GM04504 (cell line): ENCODE measurements around the gene NBL1.
A peak's percentile ranks its signal among the peaks of the same experiment; 100 is the strongest.

ENCODE experiments used
- DNase-seq: peaks from one replicate; pipeline ENCODE4 v3.0.0-alpha.2; 2012; ENCODE audit warnings: low read depth

The NBL1 gene

GRCh38 chr1:19670787-19671186, 26.7 kb downstream of the NBL1 start:
- no peak for DNase-seq

GRCh38 chr1:19672237-19672636, 28.1 kb downstream of the NBL1 start:
- no peak for DNase-seq

DNA sequence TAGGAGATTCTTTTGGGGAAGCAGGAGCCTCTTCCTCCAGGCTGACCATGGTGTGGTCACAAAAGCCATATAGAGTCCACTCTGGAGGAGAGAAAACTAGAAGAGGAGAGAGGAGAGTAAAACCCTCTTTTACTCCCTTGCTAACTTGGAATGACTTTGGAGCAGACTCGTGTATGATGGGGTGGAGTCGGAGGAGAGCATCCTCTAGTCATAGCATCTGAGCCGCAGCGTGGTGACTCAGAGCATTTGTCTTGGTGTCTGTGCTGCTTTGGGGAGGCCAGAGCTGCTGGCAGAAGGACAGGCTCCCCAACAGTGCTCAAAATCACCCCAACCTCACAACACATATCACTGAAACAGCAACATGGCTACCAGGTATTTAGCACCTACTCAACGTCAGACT, 31.7 kb downstream of the NBL1 start:
- DNase-seq, result no peak

- DNase-seq, result peak; percentile 87
Measured at GRCh38 chr1:19676438-19676922, 32.4 kb downstream of the NBL1 start.

GRCh38 chr1:19678493-19678892, 34.4 kb downstream of the NBL1 start:
- no peak for DNase-seq

- DNase-seq, result no peak
Measured at GRCh38 chr1:19678931-19679453, 34.9 kb downstream of the NBL1 start.

DNA sequence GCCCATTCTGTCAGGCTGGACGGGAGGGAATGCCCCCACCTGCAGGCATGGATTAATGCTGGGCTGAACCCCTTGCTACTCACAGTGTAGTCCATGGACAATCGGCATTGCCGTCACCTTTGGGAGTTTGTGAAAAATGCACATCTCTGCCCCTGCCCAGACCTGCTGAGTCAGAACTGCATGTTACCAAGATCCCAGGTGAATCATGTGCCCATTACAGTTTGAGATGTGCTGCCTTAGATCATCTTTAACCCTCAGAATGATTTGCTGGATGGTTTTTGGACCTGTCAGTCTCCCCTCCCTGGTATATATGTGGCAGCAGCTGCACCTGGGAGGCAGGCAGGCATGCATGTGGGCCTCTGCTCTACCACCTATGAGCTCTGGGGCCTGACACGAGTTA, 35.6 kb downstream of the NBL1 start:
- DNase-seq, result no peak

DNA sequence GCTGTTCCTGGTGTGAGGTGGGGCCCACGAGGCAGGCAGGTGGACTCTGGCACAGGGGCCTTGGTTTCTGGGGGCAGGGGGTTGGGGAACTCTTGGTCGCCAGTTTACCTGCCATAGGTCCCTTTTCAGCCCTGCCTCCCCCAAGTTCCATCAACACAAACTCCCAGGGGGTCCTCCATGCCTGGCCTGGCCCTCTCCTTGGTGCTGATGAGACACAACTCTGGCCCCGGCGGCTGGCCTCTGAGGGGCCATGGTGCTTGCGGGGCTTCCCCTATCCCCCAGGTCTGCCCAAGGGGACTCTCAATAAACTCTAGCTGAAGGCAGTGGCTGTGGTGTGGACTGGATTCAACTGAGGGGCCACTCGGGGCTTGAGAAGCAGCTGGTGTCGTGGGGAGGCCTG, 36.5 kb downstream of the NBL1 start:
- DNase-seq, result no peak

- peak; percentile 82 for DNase-seq
Measured at GRCh38 chr1:19682257-19682656, 38.1 kb downstream of the NBL1 start.

- DNase-seq, result no peak
Measured at GRCh38 chr1:19682901-19683300, 38.8 kb downstream of the NBL1 start.

DNA sequence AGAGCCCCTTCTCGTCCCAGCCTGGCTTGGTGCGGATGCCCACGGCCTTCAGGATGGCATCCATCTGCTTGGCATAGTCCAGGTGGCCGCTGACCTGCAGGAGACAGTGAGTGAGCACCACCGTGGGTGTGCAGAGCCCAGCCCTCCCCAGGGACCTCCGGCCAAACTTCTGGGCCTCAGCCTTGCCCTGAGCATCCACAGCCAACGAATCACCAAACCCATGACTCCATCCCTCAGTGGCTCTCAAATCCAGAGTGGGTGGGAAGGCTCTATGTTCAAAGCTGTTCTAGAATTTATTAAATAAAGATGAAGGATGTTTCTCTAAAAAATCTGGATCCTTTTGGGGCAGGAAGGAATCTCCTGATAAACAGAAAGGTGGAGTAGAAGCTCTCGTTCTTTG, 39.2 kb downstream of the NBL1 start:
- no peak for DNase-seq

- no peak for DNase-seq
Measured at GRCh38 chr1:19684677-19685076, 40.6 kb downstream of the NBL1 start.

GRCh38 chr1:19685994-19686393, 41.9 kb downstream of the NBL1 start:
- no peak for DNase-seq

DNA sequence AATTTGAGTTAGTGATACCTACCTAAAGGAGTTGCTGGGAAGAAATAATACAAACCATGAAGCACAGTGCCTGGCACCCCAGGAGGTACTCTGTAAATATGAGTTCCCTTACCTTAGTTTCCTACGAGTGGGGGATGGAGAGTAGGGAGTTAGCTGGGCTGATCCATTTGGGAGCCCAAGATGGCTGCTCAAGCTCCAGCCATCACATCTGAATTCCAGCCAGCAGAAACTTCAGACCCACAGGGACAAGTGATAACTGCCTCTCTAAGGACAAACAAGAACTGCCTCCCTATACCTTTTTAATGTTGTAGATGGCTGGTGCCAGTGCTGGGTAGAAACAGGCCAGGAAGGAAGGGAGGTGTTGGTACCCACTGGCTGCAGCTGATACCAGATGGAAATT, 43.3 kb downstream of the NBL1 start:
- DNase-seq, result no peak

GRCh38 chr1:19688041-19688842, 44.1 kb downstream of the NBL1 start:
- no peak for DNase-seq

GRCh38 chr1:19689085-19689757, 45.1 kb downstream of the NBL1 start:
- no peak for DNase-seq

- no peak for DNase-seq
Measured at GRCh38 chr1:19689856-19690255, 45.7 kb downstream of the NBL1 start.

DNA sequence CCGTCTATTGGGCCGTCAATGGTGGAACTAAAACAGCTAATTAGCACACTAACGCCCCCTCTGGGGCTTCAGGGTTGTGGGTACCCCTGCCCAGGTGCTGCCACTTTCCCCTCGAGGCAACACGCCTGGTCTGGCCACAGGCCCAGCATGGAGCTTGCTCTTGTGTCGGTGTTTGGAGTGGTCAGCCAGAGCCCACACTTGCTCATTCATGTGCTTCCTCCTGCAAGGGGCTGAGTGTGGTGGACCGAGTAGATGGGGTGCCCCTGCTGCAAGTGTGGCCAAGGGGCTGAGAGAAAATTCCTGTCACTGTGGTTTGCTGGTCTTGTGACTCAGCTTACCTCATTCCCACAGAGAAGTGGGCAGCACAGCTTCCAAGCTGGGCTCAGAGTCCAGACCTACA, 46.2 kb downstream of the NBL1 start:
- DNase-seq, result no peak

DNA sequence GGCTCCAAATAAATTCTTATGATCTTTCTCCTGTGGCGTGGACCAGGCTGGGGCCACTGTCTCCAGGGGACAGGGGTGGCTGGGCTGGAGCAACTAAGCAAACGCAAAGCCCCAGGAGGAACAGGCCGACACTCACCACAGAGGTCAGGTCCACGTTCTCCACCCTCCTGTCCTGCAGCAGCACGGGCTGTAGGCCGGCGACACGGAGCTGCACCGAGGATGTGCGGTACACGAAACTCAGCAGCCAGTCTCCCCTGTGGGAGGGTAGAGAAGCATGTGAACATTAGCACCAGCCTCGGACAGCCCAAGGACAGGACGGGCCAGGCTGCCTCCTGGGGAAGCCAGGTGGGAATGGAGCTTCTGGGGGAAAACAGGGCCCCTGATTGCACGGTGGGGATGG, 50.2 kb downstream of the NBL1 start:
- DNase-seq, result no peak

- DNase-seq, result no peak
Measured at GRCh38 chr1:19695772-19696171, 51.7 kb downstream of the NBL1 start.

DNA sequence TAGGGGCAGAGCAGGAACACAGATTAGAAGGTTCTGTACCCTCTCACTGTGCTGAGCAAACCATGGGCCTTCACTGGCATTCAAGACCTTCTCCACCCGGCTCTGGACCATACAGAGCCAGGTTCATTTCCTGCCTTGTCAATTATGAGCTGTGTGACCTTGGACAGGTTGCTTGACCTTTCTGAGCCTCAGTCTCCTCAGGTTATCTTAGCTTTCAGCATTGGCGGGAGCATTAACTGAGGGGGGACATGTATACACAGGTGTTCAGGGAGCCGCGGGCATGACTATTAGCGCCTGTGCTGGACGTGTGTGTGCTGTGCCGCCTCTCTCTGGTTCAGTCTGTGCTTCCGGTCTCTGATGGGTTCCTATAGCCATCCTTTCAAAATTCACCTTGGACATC, 52.7 kb downstream of the NBL1 start:
- DNase-seq, result no peak

- no peak for DNase-seq
Measured at GRCh38 chr1:19698181-19698580, 54.1 kb downstream of the NBL1 start.

DNA sequence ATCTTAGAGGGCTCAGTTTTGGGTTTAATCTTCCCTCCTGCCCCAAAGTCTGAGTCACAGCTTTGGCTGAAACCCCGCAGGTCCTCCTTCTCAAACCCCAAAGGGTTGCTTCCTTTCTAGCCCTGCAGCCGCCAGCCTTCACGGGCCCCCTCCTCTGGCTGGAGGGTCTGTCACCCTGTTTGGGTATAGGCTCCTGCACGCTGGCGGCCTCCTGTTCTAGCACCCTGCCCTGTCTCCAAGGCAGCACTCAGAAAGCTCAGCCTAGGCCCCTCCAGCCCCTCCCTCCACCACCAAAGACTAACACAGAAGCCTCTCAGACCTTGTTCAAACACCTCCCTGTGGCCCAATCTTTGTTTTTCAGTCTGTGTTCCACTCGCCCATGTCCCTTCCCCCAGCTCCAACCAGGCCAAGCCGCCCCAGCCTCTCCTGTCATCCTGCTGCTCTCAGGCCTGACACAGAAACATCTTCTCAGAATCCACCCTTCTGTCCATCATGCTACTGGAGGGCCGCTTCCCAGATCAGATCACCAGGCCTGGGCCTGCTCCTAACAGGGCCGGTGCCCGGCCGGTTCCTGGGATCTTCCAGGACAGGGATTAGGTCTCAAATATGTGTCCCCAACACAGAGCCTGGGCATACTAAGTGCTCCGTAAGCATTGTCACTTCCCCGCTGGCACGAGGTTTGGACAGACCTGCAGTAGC, 56.1 kb downstream of the NBL1 start:
- no peak for DNase-seq
